ELR (cell line): Measurements from ENCODE around the gene MYO9B.
"Not testable (repeated sequence)": the region's sequence is repeated elsewhere in the genome, so short reads cannot be mapped to it uniquely, and the experiment has no call there.

Source experiments
- DNase-seq: peaks from one replicate; pipeline ENCODE4 v3.0.0-alpha.2; 2015; ENCODE audit warnings: low read depth

The MYO9B gene

DNA sequence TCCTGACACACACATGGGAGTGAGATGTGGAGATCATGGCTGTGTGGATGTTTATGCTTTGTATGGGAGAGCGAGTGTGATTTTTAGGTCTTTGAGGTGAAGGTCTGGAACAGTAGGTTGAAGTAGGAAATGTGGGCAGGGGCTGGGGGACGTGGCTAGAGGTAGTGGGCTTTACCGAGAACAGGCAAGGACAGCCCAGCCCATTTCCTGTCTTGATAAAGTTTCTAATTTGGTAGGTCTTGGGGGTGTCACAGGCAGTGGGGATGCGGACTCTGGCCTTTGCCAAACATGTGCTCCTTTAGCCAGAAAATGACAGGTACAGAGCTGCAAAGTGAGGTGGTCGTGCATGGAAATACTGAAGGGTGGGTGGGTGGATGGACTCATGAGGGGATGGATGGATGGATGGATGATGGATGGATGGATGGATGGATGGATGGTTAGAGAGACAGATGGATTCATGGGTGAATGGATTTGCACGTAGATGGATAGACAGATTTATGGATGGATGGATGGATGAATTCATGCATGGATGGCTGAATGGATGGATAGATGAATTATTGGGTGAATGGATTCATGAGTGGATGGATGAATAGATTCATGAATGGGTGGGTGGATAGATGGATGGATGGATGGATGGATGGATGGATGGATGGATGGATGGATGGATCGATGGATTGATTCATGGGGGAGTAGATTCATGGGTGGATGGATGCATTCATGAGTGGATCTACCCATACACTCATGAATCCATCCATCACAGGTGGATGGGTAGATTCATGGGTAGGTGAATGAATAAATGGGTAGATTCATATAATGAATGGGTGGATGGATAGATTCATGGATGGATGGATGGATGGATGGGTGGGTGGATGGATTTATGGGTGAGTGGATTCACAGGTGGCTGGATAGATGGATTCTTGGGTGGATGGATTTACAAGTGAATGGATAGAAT lies 70.2 kb downstream of the MYO9B start:
- DNase-seq = no peak

DNA sequence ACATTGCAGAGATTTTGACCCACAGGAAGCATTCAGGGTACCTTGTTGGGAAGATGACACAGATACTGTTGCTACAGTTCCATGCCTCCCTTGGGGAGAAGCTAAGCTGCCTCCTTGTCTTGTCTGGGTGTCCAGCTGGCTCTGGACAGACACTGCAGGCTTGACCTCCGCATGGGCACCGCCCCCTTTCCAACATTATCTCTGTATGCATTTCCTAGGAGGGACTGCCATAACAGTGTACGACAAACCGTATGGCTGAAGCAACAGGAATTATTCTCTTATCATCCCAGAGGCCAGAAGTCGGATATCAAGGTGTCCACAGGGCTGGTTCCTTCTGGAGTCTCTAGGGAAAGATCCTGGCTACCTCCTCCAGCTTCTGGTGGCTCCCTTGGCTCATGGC lies 72.6 kb downstream of the MYO9B start:
- DNase-seq = no peak

- DNase-seq = no peak
These were observed 74.0 kb downstream of the MYO9B start for GRCh38 chr19:17149393-17150135.

GRCh38 chr19:17153996-17154395 lies 78.4 kb downstream of the MYO9B start:
- no peak for DNase-seq

DNA sequence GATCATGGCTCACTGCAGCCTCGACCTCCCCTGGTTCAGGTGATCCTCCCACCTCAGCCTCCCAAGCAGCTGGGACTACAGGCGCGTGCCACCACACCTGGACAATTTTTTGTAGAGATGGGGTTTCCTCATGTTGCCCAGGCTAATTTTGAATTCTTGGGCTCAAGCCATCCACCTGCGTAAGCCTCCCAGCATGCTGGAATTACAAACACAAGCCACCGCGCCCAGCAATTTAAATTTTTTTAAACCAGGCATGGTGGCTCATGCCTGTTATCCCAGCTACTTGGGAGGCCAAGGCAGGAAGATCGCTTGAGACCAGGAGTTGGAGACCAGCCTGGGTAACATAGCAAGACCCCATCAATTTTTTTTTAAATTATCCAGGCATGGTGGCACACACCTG lies 79.7 kb downstream of the MYO9B start:
- DNase-seq = no peak

- DNase-seq = no peak
These were observed 80.8 kb downstream of the MYO9B start for GRCh38 chr19:17156296-17156946.

- DNase-seq = no peak
These were observed 81.3 kb downstream of the MYO9B start for GRCh38 chr19:17156947-17157302.

GRCh38 chr19:17158584-17158983 lies 83.0 kb downstream of the MYO9B start:
- no peak for DNase-seq

DNA sequence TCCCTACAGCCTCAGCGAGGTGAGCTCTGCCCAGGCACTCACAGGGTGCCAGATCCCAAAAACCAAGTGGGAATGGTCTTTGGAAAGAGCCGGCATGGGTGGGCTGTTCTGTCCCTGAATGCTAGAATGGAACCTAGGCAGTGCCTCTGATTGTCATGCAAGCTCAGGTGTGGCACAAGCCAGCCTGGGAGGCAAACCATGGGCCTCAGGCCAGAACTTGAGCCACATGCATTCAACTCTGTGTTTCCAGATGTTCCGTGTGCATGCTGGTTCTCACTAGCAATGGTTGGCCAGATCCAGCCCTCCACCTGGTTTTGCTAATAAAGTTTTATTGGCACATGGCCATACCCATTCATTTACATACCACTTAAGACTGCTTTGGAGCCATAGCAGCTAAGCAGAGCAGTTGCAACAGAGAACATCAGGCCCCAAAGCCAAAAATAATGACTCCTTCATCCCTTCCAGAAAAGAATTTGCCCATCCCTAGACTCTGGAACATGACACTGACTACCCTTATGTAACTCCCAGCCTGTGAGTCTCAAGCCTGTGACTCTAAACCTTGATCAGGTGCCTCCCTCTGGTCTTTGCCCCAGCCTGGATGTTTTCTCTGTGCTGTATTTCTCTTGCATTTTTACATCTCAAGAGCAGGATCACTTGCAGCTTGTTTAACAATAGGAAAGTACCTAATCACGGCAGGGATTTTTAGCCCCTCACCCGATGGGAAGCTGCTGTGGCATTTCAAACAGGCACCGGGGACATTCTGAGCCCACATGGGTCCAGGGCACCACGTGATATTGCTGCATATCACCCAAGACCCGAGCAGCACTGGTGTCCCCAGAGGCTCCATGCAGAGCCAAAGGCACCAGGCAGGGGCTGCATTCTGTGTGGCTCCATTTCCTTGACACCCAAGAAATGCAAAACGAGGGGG lies 84.2 kb downstream of the MYO9B start:
- DNase-seq = no peak

- DNase-seq = no peak
These were observed 85.3 kb downstream of the MYO9B start for GRCh38 chr19:17160908-17161307.

DNA sequence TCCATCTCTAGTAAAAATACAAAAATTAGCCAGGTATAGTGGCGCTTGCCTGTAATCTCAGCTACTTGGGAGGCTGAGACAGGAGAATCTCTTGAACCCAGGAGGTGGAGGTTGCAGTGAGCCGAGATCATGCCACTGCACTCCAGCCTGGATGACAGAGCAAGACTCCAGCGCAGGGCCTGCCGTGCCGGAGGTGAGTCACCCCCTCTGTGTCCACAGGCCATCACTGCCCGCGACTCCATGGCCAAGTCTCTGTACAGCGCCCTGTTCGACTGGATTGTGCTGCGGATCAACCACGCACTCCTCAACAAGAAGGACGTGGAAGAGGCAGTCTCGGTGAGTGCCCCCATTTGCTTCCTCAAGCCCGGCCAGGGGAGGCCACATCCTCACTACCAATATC lies 86.6 kb downstream of the MYO9B start:
- not testable (repeated sequence) for DNase-seq

DNA sequence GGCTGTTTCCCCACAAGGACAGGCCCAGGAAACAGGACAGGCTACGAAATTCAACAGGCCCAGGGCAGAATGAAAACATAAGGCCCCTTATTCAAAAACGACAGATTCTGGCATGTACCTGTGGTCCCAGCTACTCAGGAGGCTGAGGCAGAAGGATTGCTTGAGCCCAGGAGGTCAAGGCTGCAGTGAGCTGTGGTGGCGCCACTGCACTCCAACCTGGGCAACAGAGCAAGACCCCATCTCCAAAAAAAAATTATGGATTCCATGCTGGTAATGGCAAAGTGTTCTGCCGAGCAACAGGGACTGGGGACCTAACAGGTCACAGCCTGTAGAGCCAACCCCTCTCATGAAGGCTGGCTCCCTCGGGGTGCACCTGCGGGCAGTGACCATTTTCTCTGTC lies 87.0 kb downstream of the MYO9B start:
- no peak for DNase-seq

GRCh38 chr19:17163652-17164051 lies 88.1 kb downstream of the MYO9B start:
- no peak for DNase-seq

- no peak for DNase-seq
These were observed 89.1 kb downstream of the MYO9B start for GRCh38 chr19:17164639-17165038.

DNA sequence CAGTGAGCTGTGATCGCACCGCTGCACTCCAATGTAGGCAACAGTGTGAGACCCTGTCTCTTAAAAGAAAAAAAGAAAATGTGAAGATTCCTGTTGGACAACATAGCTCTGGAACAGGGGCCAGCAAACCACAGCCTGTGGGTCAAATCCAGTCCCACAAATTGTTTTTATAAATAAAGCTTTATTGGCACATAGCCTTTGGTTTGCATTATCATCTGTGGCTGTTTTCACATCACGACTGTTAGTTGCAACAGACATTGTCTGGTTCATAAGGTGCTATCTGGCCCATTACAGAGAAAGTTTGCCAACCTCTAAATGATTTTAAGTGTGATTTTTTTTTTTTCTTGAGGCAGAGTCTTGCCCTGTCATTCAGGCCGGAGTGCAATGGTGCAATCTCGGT lies 90.1 kb downstream of the MYO9B start:
- no peak for DNase-seq

- no peak for DNase-seq
These were observed 95.1 kb downstream of the MYO9B start for GRCh38 chr19:17170538-17171297.

DNA sequence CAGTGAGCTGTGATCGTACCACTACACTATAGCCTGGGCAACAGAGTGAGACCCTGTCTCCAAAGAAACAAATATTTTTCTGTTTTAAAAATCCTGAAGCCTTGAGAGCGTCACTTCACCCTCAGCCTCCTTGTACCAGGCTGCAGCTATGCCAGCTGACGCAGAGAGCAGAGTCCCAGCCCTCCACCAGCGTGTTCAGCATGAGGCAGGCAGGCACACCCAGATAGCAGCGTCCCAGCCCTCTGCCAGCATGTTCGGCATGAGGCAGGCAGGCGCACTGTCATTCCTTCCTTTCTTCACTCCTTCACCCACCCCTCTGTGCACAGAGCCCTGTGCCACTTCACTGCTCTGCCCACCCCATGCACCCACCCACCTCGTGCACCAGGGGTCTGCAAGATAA lies 96.3 kb downstream of the MYO9B start:
- DNase-seq = no peak

DNA sequence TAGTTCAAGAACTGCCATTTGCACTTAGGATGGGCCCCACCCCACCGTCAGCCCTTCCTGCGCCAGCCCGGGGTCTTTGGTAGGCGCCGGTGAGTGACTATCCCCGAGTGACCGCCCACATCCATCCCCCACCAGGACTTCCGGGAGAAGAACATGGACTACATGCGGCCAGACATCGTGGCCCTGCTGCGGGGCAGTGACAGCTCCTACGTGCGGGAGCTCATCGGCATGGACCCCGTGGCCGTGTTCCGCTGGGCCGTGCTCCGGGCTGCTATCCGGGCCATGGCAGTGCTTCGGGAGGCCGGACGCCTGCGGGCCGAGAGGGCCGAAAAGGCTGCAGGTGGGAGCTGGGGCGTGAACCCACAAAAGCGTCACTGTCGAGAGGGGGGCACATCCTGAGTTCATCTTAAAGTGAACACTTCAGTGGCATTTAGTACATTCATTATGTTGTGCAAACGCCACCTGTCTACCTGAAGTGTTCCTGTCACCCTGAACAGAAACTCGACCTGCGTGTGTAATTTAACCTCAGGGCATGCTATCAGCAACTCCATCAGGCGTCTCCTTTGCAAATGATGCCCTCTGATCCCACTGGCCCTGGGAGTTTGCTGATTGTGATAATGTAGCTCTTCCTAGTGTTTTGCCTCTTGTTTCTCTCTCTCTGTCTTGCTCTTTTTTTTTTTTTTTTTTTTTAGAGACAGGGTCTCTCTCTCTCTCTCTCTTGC lies 97.2 kb downstream of the MYO9B start:
- no peak for DNase-seq

DNA sequence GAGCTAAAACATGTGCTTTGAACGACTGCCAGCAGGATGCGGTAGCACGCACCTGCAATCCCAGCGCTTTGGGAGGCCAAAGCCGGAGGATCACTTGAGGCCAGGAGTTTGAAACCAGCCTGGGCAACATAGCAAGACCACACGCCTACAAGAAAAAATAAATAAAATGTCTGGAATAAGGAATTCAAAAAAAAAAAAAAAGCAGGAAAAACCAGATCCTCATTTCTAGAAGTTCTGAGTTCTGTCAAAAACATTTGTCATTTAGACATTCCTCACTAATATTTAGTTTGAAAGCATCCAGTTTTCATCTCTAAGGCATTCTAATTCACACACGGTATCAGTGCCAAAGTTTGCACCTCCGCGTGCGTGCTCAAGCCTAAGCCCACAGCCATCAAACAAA lies 102.7 kb downstream of the MYO9B start:
- DNase-seq = no peak

GRCh38 chr19:17180997-17181702 lies 105.6 kb downstream of the MYO9B start:
- DNase-seq = no peak
